Measurements from ENCODE around the gene PLIN4.

PLIN4 gene

GRCh38 chr19:4488496-4488895 is 29.8 kb downstream of the PLIN4 start:
- DNase-seq, result no peak

DNA sequence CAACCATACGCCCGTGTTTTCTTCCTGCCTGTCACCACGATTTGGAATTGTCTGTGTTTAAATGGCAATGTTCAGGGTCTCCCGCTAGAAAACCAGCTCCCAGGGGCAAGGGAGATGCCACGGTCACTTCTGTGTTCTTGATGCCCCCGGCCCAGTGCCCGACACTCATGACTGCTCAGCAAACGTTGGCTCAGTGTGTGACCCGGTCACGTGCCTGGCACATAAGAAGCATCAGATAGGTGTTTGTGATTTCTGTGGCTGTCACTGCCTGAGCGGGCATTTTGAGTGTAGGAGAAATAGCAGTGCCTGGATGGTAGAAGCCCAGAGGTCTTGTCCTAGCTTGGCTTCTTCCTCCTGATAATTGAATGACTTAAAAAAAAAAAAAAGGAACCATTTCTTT is 30.7 kb downstream of the PLIN4 start:
- DNase-seq, result no peak

GRCh38 chr19:4483385-4483784 is 34.9 kb downstream of the PLIN4 start:
- no peak for DNase-seq

GRCh38 chr19:4482721-4483364 is 35.4 kb downstream of the PLIN4 start:
- DNase-seq, result no peak

GRCh38 chr19:4477034-4477801 is 41.1 kb downstream of the PLIN4 start:
- DNase-seq, result no peak

- peak; percentile 58 for DNase-seq
Observed at GRCh38 chr19:4474514-4475022, 43.7 kb downstream of the PLIN4 start.

DNA sequence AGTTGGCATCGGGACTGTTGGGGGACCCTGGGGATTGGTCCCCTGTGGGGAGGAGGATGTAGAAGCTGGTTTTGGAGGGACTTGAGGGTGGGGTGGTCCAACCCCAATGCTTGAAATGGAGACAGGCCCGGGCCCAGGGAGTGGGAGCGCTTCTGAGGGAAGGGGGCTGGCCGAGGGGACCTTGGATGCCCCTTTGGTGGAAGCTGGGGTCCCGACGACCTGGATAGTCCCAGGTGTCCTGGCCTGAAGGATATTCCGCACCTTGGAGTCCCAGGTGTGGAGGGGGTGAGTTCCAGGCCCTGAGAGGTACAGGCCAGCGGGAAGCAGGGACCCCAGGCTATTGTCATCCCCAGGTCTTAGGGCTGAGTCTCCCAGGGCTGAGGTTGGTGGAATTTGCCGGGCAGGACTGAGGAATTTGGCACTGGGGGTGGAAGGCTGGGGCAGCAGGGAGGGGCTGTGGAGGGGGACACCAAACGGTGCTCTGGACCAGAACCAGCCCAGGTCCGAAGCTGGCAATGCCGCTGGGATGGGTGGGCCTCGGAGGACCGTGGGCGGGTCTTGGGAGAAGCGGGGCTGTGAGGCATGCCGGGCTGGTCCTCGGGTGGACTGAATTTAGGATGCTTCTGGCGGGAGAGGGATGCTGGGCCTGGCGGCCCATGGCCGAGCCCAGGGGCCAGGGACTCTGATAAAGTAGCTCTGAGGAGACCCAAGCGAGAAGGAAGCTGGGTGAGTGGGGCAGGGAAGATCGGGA is 44.3 kb downstream of the PLIN4 start:
- no peak for DNase-seq

- DNase-seq, result no peak
Observed at GRCh38 chr19:4473011-4473762, 45.1 kb downstream of the PLIN4 start.

DNA sequence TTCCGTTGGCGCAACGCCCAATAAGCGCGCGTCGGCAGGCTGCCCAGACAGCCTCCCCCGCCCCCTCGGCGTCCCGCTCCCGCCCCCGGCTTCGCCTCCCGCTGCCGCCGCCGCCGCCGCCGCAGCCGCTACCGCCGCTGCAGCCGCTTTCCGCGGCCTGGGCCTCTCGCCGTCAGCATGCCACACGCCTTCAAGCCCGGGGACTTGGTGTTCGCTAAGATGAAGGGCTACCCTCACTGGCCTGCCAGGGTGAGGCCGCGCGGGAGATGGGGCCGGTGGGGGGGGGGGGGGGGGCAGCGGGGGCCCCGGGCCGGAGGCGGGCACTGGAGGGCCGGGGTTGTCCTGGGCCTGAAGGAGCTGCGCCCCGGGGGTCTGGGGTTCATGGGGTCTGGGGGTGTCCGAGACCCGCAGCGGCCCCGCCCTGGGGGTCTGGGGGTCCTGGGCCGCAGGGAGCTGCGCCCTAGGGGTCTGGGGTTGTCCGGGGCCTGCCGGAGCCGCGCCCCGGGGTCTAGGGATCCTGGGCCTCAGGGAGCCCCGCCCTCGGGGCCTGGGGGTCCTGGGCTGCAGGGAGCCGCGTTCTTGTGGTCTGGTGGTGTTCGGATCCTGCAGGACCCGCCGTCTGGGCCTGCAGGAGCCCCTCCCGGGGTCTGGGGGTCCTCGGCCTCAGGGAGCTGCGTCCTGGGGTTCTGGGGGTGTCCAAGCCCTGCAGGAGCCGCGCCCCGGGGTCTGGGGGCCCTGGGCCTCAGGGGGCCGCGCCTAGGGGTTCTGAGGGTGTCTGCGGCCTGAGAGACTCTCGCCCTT is 45.9 kb downstream of the PLIN4 start, which contains the start of gene HDGFL2:
Gene HDGFL2, plus strand, starts transcription at position 124 of the 801 bp plus-strand sequence. Its CDS starts 54 bp downstream, at position 178.
- DNase-seq, result no peak

GRCh38 chr19:4471403-4472173 is 46.7 kb downstream of the PLIN4 start:
- peak; percentile 100 for DNase-seq

GRCh38 chr19:4467835-4468234 is 50.5 kb downstream of the PLIN4 start:
- no peak for DNase-seq

- DNase-seq, result no peak
Observed at GRCh38 chr19:4464815-4465581, 53.3 kb downstream of the PLIN4 start.

DNA sequence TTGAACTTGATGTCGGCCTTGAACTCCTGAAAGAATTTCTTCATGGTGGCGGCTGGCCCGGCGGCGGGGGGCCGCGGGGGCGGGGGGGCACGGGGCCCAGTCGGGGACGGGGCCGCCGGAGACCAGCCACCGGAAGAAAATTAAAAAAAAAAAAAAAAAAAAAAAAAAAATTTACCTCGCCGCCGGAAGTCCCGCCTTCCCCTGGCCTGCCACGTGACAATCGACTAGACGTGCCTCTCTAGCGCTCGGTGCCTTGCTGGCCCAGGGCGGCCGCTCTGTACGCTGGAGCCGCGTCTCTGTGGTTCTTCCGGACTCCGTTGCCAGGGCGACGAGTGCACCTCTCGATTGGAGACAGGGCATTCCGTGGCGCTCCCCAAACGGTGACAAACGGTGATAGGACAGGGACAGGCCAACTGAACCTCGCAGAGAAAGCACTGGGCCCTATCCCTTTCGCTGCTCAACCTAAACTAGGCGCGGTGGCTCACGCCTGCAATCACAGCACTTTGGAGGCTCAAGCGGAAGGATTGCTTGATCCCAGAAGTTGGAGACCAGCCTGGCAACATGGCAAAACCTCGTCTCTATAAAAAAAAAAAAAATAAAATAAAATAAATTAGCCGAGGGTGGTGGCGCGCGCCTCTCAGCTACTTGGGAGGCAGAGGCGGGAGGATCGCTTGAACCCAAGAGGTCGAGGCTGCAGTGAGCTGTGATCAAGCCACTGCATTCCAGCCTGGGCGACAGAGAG is 60.5 kb downstream of the PLIN4 start, which contains the start of gene UBXN6:
Gene UBXN6, minus strand, starts transcription at position 141 of the 742 bp plus-strand sequence. Its CDS starts 97 bp downstream, at position 44.
- peak; percentile 93 for DNase-seq

DNA sequence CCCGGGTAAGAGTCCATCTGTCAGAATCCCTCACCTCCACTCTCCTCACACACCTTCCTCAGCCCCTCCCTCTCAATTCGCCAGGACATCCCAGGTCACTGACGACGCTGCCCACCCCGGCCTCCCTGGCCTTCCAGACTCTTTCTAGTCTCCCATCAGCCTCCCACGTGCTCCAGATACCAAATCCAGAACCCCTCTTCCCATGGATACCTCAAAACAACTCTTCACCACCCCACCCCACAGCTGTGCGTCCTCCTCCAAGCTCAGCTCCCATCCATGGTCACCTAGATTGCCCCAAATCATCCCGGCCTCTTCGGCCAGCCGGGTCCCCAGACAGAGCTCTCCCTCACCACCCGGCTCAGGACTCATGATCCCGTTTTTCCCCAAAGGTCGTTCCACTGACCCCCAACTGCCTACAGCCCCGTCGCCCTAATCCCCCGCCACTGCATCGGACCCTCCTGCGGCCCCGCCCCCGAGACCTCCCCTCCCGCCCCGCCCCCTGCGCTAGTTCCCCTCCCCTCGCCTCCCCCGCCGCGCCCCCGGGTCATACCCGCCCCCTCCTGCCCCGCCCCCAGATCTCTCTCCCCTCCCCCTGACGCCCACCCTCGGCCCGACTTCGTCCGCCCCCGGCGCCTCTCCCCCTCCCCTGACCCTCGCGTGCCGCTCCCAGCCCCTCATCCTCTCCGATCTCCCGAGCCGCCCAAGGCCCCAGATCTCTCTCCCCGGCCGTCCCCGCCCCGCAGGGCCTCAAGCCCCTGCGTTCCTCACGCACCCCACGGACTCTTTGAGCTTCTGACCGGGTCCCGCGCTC is 61.2 kb downstream of the PLIN4 start:
- no peak for DNase-seq

- no peak for DNase-seq
Observed at GRCh38 chr19:4456476-4456842, 61.8 kb downstream of the PLIN4 start.

DNA sequence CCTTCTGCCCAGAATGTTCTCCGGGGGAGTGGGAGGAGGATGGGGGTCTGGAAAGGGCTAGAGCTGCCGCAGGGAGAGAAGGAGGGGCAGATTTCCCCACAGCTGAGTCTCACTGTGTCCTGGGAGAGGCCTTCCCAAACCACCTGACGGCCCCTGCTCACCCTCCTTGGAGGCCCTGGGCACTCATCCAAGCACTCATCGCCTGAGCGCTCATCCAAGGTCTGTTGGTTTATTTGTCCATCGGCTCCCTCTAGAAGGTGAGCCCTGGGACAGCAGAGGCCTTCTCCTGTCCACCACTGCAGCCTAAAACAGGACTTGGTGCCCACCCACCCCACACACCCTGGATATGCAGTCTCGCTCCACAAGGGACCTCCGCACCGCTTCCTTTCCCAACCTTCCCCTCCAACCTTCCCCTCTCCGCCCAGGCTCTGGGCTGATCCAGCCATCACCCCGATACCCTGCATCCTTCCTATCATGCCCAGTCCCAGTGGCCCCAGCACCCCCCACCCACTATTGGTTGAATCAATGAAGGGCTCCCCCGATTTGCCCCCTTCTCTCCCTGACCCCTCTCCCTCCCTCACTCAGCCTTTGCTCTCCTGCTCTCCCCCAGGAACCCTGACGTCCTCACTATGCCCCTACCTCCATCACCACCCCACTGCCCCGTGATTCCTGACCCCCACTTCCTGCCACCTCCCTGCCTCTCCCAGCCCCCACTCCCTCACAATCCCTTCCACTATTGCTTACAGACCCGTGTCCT is 62.4 kb downstream of the PLIN4 start:
- DNase-seq, result no peak

Data from NCI-H1048 (cell line).